Memory B cell (primary cell): ENCODE measurements around the gene CEP85L.

Source experiments
- ATAC-seq: fragments of 150-1000 bp; cut with Tn5 transposase; 2 replicates; pipeline ENCODE4 v1.10.0; 2021; ENCODE audit warnings: low read depth, mild to moderate bottlenecking, moderate library complexity
- DNase-seq, 2 donors: peaks; one replicate each; pipeline ENCODE4 v3.0.0; 2022; ENCODE audit warnings: low spot score in 2 of 2
- H3K27ac Mint-ChIP-seq: one replicate; pipeline ENCODE4 v1.8.0; 2022; ENCODE audit warnings: mild to moderate bottlenecking, moderate library complexity, mixed read lengths
- H3K27me3 Mint-ChIP-seq: one replicate; pipeline ENCODE4 v1.8.0; 2022; ENCODE audit warnings: mixed read lengths
- H3K36me3 Mint-ChIP-seq: one replicate; pipeline ENCODE4 v1.8.0; 2022; ENCODE audit warnings: mild to moderate bottlenecking, mixed read lengths
- H3K4me1 Mint-ChIP-seq: one replicate; pipeline ENCODE4 v1.8.0; 2022; ENCODE audit warnings: mixed read lengths
- H3K4me3 Mint-ChIP-seq: one replicate; pipeline ENCODE4 v1.8.0; 2022; ENCODE audit warnings: mild to moderate bottlenecking, moderate library complexity, mixed read lengths
- H3K9me3 Mint-ChIP-seq: one replicate; pipeline ENCODE4 v1.8.0; 2022; ENCODE audit warnings: mixed read lengths

Gene CEP85L

GRCh38 chr6:118648866-118649554 lies 2.4 kb downstream of the CEP85L start:
- Mint-ChIP-seq H3K27ac (no peak overlapping the region), H3K9me3 (no peaks in the 10 kb centered on the region), H3K36me3 (peaks cover 7% of the 10 kb centered on the region), H3K4me3 (no peak overlapping the region), H3K27me3 (no peaks in the 10 kb centered on the region), H3K4me1 (peaks cover 12% of the 10 kb centered on the region)
- DNase-seq: no peak
- no peak for ATAC-seq

DNA sequence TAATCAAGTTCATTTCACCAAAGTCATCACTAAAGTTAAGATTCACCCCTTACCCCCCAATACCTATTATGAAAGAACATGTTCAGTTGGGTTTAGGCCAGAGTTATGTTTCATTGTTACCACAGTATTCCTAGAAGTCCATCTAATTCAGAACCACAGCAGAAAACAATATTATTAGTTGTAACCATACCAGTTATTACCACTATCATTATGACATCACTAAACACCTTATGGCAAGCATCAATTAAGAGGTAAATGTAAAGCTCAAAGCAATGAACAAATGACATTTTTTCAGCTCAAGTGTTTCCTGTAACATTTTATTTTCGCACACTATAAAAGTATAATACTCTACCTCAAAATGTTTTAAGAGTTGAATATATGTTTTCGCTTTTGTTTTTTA lies 4.4 kb downstream of the CEP85L start:
- H3K4me1 Mint-ChIP-seq: peaks cover 12% of the 10 kb centered on the region

DNA sequence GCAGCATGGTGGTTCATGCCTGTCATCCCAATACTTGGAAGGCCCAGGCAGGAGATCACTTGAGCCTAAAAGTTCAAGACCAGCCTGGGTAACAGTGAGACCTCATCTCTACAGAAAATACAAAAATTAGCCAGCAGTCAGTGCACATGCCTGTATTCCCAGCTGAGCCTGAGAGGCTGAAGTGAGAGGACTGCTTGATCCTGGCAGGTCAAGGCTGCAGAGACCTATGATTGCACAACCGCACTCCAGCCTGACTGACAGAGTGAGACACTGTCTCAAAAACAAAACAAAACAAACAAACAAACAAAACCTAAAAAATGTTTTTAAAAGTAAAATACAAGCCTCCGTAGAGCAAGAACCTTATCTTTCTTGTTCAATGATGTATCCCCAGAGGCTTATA lies 6.0 kb downstream of the CEP85L start:
- ATAC-seq: no peak
- H3K27me3 Mint-ChIP-seq: no peaks in the 10 kb centered on the region
- H3K27ac Mint-ChIP-seq: no peak overlapping the region
- peaks cover 16% of the 10 kb centered on the region for H3K4me1 Mint-ChIP-seq
- DNase-seq: no peak
- peaks cover 7% of the 10 kb centered on the region for H3K36me3 Mint-ChIP-seq
- H3K4me3 Mint-ChIP-seq: no peak overlapping the region
- no peaks in the 10 kb centered on the region for H3K9me3 Mint-ChIP-seq

More for the DNA sequence above, 4.4 kb downstream of the CEP85L start:
- Mint-ChIP-seq H3K27ac (no peak overlapping the region), H3K4me3 (no peak overlapping the region), H3K9me3 (no peaks in the 10 kb centered on the region), H3K27me3 (no peaks in the 10 kb centered on the region), H3K36me3 (peaks cover 7% of the 10 kb centered on the region)
- ATAC-seq: no peak
- no peak for DNase-seq

DNA sequence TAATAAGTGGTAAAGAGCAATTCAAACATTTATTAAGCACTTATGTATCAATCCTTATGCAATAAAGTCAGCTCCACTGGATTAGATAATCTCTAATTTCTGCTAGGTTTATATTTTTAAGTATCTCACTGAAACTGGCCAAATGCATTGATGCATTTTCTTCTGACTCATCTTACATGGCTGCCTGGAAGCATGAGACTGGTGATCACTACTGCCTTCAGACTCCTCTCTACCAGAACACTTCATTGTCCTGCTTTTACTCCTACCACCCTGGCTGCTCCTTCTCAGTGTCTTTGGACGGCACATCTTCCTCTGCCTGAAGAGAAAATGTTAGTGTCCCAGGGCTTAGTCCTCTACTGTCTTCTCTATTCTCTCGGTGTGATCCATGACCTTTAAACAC lies 7.4 kb downstream of the CEP85L start:
- Mint-ChIP-seq H3K36me3 (peaks cover 7% of the 10 kb centered on the region), H3K27me3 (no peaks in the 10 kb centered on the region), H3K9me3 (no peaks in the 10 kb centered on the region), H3K4me3 (no peak overlapping the region), H3K27ac (no peak overlapping the region), H3K4me1 (peaks cover 24% of the 10 kb centered on the region)
- ATAC-seq: no peak
- no peak for DNase-seq

- no peaks in the 10 kb centered on the region for H3K9me3 Mint-ChIP-seq
- no peak overlapping the region for H3K4me3 Mint-ChIP-seq
- DNase-seq (no peak), ATAC-seq (no peak)
- H3K36me3 Mint-ChIP-seq: peaks cover 7% of the 10 kb centered on the region
- no peaks in the 10 kb centered on the region for H3K27me3 Mint-ChIP-seq
- H3K27ac Mint-ChIP-seq: peak overlapping the region; percentile 48
- H3K4me1 Mint-ChIP-seq: peaks cover 24% of the 10 kb centered on the region
These were observed 10.3 kb downstream of the CEP85L start for GRCh38 chr6:118641042-118641441.

DNA sequence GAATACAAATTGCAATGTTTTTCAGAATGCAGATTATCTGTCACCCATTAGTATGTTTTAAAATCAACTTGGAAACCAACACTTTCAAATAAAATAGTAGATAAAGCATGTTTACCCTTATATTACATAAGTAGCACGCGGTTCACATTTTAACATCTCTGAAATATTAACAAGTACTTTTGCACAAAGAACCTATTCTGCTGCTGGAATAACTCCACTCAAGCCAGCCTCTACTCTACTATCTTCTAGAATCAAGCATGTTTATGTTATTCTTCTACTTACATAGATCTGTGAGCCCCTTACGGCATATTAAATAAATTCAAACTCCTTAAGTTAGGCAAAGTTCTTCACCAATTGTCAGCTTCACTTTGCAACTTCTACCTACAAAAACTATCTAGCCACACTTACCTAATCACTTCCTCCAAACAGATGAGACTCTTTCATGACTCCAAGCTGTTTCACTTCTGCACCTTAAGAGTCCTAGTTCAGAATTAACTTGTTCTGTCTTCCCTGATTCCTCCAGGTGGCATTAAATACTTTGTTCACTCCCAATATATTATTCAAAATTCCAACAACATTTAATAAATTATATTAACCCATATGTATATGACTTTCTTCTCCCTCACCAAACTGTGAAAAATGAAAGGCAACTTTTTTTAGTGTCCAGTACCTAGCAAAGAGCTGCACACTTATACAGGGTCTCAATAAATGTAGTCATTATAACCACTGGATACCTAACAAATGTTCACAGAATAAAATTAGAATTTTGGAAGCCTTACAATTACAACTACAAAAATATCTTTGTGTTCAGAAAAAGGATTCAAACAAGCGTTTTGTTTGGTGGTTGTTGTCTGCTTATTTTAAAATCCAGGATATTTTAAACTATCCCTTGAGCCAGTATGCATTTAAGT lies 12.1 kb downstream of the CEP85L start:
- H3K27ac Mint-ChIP-seq: peak overlapping the region; percentile 5
- H3K27me3 Mint-ChIP-seq: no peaks in the 10 kb centered on the region
- DNase-seq (no peak), ATAC-seq (peak; percentile 82)
- H3K4me3 Mint-ChIP-seq: no peak overlapping the region
- H3K9me3 Mint-ChIP-seq: no peaks in the 10 kb centered on the region
- peaks cover 18% of the 10 kb centered on the region for H3K4me1 Mint-ChIP-seq
- peaks cover 3% of the 10 kb centered on the region for H3K36me3 Mint-ChIP-seq

DNA sequence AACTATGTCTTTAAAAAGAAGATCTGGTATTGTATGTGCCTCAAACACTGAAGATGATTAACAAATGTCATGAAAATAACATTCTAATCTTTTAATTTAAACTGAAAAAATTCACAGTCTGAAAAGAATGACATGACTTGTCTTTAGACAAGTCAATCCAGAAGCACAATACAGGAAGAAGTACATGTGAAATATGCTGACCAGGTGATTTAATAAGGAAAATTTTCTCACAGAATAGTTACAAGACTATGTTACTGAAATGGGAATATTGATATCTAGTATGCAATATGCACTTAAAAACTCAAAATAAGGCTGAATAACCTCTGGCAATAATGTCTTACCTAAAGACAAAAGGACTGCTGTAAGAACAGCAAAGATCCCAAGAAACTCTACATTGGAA lies 13.1 kb downstream of the CEP85L start:
- Mint-ChIP-seq H3K4me1 (peaks cover 15% of the 10 kb centered on the region), H3K36me3 (peaks cover 2% of the 10 kb centered on the region), H3K27me3 (no peaks in the 10 kb centered on the region), H3K9me3 (no peaks in the 10 kb centered on the region), H3K27ac (no peak overlapping the region), H3K4me3 (no peak overlapping the region)
- DNase-seq (no peak), ATAC-seq (no peak)

DNA sequence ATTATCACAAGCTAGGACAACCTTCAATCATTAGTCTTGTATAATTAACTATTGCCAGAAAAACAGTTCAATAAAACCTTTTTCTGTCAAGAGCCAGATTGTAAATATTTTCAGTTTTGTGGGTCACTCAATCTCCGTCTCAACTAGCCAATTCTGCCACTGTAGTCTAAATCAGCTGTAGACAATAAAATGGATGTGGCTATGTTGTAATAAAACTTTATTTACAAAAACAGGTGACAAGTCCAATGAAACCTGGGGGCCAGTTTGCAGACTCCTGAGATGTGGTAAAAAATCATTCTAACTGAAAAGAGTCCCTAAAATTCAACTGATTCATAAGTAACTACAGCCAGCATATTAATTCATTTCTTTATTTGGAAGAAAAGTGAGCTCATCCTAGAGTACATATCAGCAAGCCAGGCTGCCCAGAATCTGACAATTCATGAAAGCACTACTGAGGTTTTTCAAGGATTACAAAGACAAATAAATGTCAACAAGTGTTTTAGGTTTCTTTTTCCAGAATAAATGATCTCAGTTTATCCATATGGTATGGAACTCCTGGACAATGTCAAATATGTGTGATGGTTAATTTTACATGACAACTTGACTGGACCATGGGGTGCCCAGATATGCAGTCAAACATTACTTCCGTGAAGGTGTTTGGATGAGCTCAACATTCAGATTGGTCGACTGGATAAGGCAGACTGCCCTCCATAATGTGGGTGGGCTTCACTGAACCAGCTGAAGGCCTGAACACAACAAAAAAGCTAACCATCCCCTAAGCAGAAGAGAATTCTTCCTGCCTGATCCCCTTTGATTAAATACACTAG lies 15.3 kb downstream of the CEP85L start:
- no peak overlapping the region for H3K27ac Mint-ChIP-seq
- H3K27me3 Mint-ChIP-seq: no peaks in the 10 kb centered on the region

GRCh38 chr6:118632359-118632758 lies 19.0 kb downstream of the CEP85L start:
- H3K4me1 Mint-ChIP-seq: peaks cover 6% of the 10 kb centered on the region
- ATAC-seq (no peak), DNase-seq (no peak)
- peaks cover 2% of the 10 kb centered on the region for H3K9me3 Mint-ChIP-seq
- peaks cover 25% of the 10 kb centered on the region for H3K36me3 Mint-ChIP-seq
- H3K4me3 Mint-ChIP-seq: no peak overlapping the region
- no peak overlapping the region for H3K27ac Mint-ChIP-seq
- H3K27me3 Mint-ChIP-seq: no peaks in the 10 kb centered on the region

More for the DNA sequence above, 15.3 kb downstream of the CEP85L start:
- no peak overlapping the region for H3K4me3 Mint-ChIP-seq
- no peaks in the 10 kb centered on the region for H3K9me3 Mint-ChIP-seq
- ATAC-seq (no peak), DNase-seq (no peak)
- H3K4me1 Mint-ChIP-seq: peaks cover 14% of the 10 kb centered on the region
- peaks cover 7% of the 10 kb centered on the region for H3K36me3 Mint-ChIP-seq

GRCh38 chr6:118630923-118631322 lies 20.5 kb downstream of the CEP85L start:
- Mint-ChIP-seq H3K4me1 (peaks cover 6% of the 10 kb centered on the region), H3K9me3 (peaks cover 5% of the 10 kb centered on the region), H3K36me3 (peaks cover 34% of the 10 kb centered on the region), H3K4me3 (no peak overlapping the region), H3K27ac (no peak overlapping the region), H3K27me3 (no peaks in the 10 kb centered on the region)
- DNase-seq (no peak), ATAC-seq (no peak)

GRCh38 chr6:118630067-118630466 lies 21.3 kb downstream of the CEP85L start:
- Mint-ChIP-seq H3K36me3 (peaks cover 36% of the 10 kb centered on the region), H3K4me1 (peaks cover 4% of the 10 kb centered on the region)

DNA sequence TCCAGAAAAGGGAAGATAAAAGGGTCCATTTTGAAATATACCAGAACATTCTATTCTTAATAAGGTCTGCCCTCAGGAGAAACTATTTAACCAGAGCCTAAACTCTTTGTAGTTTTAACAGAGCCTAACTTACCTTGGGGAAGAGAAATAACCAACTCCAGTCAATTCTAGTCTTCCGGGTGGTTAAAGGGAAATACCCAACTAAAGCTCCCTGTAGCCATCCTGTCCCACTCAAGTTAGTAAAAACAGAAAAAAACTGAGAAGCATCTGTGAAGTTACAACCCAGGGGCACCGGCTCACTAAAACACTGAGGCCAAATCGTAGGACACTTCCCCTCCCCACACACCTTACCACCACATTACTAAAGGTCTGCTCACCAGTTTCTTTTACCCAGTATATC lies 23.7 kb downstream of the CEP85L start:
- H3K4me3 Mint-ChIP-seq: no peak overlapping the region
- H3K9me3 Mint-ChIP-seq: peaks cover 5% of the 10 kb centered on the region
- ATAC-seq: no peak
- H3K27me3 Mint-ChIP-seq: no peaks in the 10 kb centered on the region
- peaks cover 7% of the 10 kb centered on the region for H3K4me1 Mint-ChIP-seq
- no peak for DNase-seq
- H3K27ac Mint-ChIP-seq: no peak overlapping the region
- H3K36me3 Mint-ChIP-seq: peaks cover 34% of the 10 kb centered on the region

More at GRCh38 chr6:118630067-118630466, 21.3 kb downstream of the CEP85L start:
- H3K9me3 Mint-ChIP-seq: peaks cover 5% of the 10 kb centered on the region
- H3K27ac Mint-ChIP-seq: no peak overlapping the region
- H3K27me3 Mint-ChIP-seq: no peaks in the 10 kb centered on the region
- DNase-seq (no peak), ATAC-seq (no peak)
- H3K4me3 Mint-ChIP-seq: no peak overlapping the region

- Mint-ChIP-seq H3K36me3 (peaks cover 29% of the 10 kb centered on the region), H3K27me3 (no peaks in the 10 kb centered on the region)
These were observed 25.6 kb downstream of the CEP85L start for GRCh38 chr6:118625833-118626232.

More at GRCh38 chr6:118625833-118626232, 25.6 kb downstream of the CEP85L start:
- DNase-seq (no peak), ATAC-seq (no peak)
- H3K9me3 Mint-ChIP-seq: peaks cover 5% of the 10 kb centered on the region
- no peak overlapping the region for H3K4me3 Mint-ChIP-seq
- H3K4me1 Mint-ChIP-seq: peaks cover 7% of the 10 kb centered on the region
- H3K27ac Mint-ChIP-seq: no peak overlapping the region
